Activated CD4-positive, alpha-beta T cell treated with anti-CD3 and anti-CD28 coated beads, Interleukin-2, amount 50 U/mL, for 48 hours (primary cell): ENCODE data around the gene RAC2.
A peak's percentile ranks its signal among the peaks of the same experiment; 100 is the strongest.

Experiments
- DNase-seq, 2 experiments: peaks; one replicate each; pipeline ENCODE4 v3.0.0-alpha.2; 2020

Gene RAC2

GRCh38 chr22:37218771-37219411, 25.2 kb downstream of the RAC2 start:
- peak in 1 of 2 experiments; percentile 70 for DNase-seq

- no peak for DNase-seq
These were observed 25.7 kb downstream of the RAC2 start for GRCh38 chr22:37218399-37218770.

GRCh38 chr22:37215890-37216289, 28.2 kb downstream of the RAC2 start:
- no peak for DNase-seq

DNA sequence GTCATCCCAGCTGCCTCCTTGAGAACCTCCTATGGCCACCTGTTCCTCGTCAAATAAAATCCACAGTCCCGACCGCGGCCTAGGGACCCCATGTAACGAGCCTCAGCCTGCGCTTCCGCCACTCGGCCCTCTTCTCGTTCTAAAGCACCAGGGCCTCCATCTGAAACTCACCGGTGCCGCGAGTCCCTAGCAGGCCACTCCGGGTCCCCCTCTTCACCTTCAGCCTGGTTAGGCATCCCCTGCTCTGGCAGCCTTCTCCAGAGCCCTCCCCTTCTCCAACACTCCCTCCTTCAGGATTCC, 29.4 kb downstream of the RAC2 start:
- no peak for DNase-seq

- no peak for DNase-seq
These were observed 29.9 kb downstream of the RAC2 start for GRCh38 chr22:37213941-37214730.

DNA sequence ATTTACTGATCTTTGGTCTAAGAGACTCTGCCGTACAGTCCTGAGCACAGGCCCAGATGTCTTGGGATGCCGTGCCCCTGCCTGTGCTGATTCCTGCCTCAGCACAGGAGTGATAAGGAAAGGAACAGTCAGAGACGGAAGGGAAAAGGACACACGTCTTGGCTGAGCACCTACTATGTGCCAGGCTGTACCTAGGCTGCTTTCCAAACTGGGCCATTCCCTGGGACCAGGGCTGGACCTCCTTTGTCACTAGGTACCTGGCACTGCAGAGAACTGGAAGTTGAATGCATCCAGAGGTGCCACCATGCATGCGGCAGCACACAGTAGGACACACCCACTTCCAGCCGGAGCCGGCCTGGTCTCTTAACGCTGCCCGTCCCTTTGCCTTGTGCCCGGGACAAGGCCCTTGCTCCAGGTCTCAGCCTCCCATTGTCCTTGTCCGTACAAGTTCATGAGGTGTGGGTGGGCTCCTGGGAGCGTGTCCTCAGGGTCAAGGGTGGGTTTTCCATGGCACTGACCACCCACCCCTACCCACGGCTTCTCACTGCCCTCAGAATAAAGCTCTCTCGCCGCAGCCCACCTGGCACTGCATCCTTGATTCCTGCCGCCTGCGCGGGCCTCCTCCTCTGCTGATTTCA, 30.7 kb downstream of the RAC2 start:
- DNase-seq: no peak

- DNase-seq: no peak
These were observed 31.7 kb downstream of the RAC2 start, which contains the start of gene SSTR3 for GRCh38 chr22:37212174-37212906. TSS of gene SSTR3 (minus strand) at chr22:37212477. CDS start at chr22:37207803, 4,674 bp downstream.

DNA sequence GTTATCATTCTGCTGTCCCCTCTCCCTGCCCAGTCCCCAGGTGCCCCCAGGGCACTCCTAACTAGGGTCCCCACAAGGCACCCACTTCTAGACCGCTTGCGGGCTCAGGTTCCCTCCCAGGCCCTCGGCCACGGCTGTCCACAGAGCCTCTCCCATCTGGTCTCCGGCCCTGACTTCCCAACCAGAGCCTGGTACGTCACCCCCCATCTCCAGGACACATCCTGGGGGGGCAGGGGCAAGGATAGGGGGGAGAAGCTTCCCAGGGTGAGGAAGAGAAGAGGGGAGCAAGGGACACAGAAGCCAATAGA, 32.2 kb downstream of the RAC2 start:
- no peak for DNase-seq

GRCh38 chr22:37211075-37211865, 32.8 kb downstream of the RAC2 start:
- DNase-seq: no peak

DNA sequence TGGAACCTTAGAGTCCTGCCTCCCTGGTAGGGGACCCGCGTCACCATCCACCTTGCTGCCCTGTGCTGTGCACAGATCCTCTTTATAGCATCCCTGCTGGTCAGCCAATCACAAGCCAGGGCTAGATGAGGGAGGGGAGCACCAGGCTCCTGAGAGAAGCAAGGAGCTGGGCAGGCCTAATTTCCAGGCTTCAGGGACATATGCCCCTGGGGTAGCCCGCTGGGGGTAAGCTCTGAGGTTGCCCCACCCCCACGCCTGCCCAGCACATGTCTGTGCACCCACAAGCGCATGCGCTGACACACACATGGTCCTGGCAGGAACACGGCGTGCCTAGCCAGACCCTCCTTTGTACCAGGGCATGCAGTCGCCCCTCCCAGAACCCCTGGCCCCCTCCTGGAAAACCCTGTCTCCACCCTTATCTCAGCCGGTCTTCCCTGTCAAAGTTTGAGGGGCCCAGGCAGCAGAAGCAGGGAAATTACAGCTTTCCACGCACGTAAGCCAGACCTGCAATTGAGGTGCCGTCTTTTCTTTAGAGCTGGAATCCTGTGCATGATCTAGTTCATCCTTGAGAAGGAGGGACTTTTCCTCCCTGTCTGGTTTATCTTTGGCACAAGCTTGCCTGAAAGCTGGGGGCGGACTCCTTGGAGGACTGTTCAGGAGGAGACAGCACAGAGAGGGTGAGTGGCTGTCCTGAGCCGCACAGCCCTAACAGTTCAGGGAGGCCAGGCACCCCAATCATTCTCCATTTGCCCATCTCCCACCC, 33.8 kb downstream of the RAC2 start:
- no peak for DNase-seq

DNA sequence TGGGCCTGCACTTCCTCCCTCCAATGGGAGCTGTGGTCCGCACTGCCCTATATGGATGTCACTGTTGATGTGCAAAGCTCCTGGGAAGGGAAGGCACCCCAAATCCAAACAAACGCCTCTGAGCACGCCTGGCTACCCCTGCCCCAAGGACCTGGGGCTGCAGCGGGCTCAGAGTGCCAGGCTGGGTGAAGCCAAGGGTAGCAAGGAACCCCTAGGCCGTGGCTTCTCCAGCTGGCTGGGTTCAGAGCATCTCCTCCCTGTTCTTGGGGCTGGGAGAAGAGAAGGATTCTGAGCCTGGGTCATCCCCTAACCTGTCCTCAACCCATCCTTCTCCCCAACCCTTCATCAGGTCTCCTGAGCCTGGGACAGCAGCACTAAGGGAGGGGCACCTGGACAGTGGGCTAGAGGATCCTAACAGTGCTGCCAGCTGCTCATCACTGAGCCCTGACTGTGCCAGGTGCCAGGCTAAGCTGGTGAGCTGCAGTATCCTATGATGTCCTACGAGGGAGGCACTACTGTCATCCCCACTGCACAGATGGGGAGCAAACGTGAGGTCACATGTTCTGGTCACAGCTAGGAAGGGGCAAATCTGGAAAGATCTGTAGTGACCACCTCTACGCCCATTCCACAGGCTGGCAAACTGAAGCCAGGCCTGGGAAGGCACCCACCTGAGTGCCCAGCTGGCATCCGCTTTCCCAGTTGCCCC, 34.8 kb downstream of the RAC2 start:
- no peak for DNase-seq

- no peak for DNase-seq
These were observed 35.5 kb downstream of the RAC2 start for GRCh38 chr22:37208401-37209139.

GRCh38 chr22:37207981-37208380, 36.1 kb downstream of the RAC2 start:
- no peak for DNase-seq

- DNase-seq: no peak
These were observed 36.9 kb downstream of the RAC2 start for GRCh38 chr22:37206841-37207821.

GRCh38 chr22:37206118-37206840, 37.8 kb downstream of the RAC2 start:
- DNase-seq: no peak

- no peak for DNase-seq
These were observed 39.0 kb downstream of the RAC2 start for GRCh38 chr22:37205046-37205445.

DNA sequence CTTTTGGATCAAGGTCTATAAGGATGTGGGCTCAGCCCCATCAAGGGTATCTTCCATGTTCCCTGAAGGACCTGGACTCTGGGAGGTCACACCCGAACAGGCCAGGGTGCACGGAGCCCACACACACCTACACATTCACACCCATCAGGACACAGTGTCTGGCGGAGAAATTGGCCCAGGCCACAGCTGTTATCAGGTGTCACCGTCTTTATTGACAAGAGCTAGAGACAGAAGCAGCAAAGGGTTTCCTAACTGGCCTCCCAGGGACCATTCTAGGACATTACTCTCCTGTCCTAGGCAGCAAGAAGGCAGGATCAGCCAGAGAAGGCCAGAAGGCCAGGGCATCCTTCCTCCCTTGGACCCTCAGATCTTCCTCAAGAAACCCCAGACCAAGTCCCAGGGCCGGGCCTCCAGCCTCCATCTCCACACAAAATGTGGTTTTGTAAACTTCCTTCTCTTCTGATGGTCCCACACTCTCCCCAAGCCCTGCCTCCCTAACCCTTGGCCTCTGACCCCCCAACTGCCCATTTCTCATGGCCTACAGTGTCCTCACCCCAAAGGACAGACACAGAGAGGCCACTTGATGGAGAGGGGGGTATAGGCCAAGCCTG, 39.9 kb downstream of the RAC2 start:
- DNase-seq: no peak

- DNase-seq: no peak
These were observed 40.6 kb downstream of the RAC2 start for GRCh38 chr22:37203354-37204044.
